DOHH2 (cell line): ENCODE data around the gene MBP.
A peak's percentile ranks its signal among the peaks of the same experiment; 100 is the strongest.

Experiments used
- H3F3A ChIP-seq: fragments of 200-600 bp; sonication (generic), shearing (Covaris generic); 2 replicates; pipeline ENCODE4 v1.6.0; 2016; ENCODE audit warnings: antibody characterized with exemption, mild to moderate bottlenecking; ENCODE audit not compliant: control insufficient read depth, insufficient read depth
- H3K27ac ChIP-seq: fragments of 200-600 bp; sonication (generic); 2 replicates; pipeline ENCODE4 v1.5.1; 2014; ENCODE audit warnings: low read depth, mild to moderate bottlenecking, low read length, moderate library complexity
- H3K27me3 ChIP-seq: fragments of 200-600 bp; sonication (generic); 2 replicates; pipeline ENCODE4 v1.6.1; 2014; ENCODE audit warnings: mild to moderate bottlenecking, low read length, mixed read lengths; ENCODE audit not compliant: control insufficient read depth
- H3K36me3 ChIP-seq: fragments of 200-600 bp; sonication (generic); 2 replicates; pipeline ENCODE4 v1.6.1; 2014; ENCODE audit warnings: mild to moderate bottlenecking, low read length, moderate library complexity, mixed read lengths; ENCODE audit not compliant: control insufficient read depth
- H3K4me1 ChIP-seq: fragments of 200-600 bp; sonication (generic); 2 replicates; pipeline ENCODE4 v1.6.1; 2014; ENCODE audit warnings: mild to moderate bottlenecking, low read length, mixed read lengths; ENCODE audit not compliant: control insufficient read depth
- H3K4me2 ChIP-seq: fragments of 200-600 bp; sonication (generic); 2 replicates; pipeline ENCODE4 v1.6.0; 2014; ENCODE audit warnings: mild to moderate bottlenecking, low read length, moderate library complexity
- H3K4me3 ChIP-seq: fragments of 200-600 bp; sonication (generic); 2 replicates; pipeline ENCODE4 v1.5.1; 2014; ENCODE audit warnings: mild to moderate bottlenecking, low read length, mixed read lengths
- H3K79me2 ChIP-seq: fragments of 200-600 bp; sonication (generic); 2 replicates; pipeline ENCODE4 v1.6.1; 2014; ENCODE audit warnings: mild to moderate bottlenecking, low read length, mixed read lengths; ENCODE audit not compliant: control insufficient read depth
- H3K9me2 ChIP-seq: fragments of 200-600 bp; sonication (generic); replicated peaks from 2 replicates; pipeline ENCODE4 v1.6.1; 2014; ENCODE audit warnings: mild to moderate bottlenecking, low read length, mixed read lengths; ENCODE audit not compliant: control insufficient read depth
- H3K9me3 ChIP-seq: fragments of 200-600 bp; sonication (generic); 2 replicates; pipeline ENCODE4 v1.6.1; 2014; ENCODE audit warnings: antibody characterized with exemption, low read length, mixed read lengths; ENCODE audit not compliant: control insufficient read depth, insufficient read depth
- H4K20me1 ChIP-seq: fragments of 200-600 bp; sonication (generic); 2 replicates; pipeline ENCODE4 v1.6.0; 2014; ENCODE audit warnings: low read depth, mild to moderate bottlenecking, antibody characterized with exemption, low read length, moderate library complexity; ENCODE audit not compliant: control insufficient read depth, insufficient read depth
- CTCF ChIP-seq: fragments of 200-600 bp; sonication (generic); IDR thresholded peaks from one replicate; pipeline ENCODE4 v1.5.1; 2014; ENCODE audit warnings: antibody characterized with exemption, mild to moderate bottlenecking, low read depth, low read length; ENCODE audit not compliant: poor library complexity, severe bottlenecking
- EZH2phosphoT487 ChIP-seq: fragments of 200-600 bp; sonication (generic); IDR thresholded peaks from 2 replicates; pipeline ENCODE4 v1.6.1; 2017; ENCODE audit warnings: borderline replicate concordance, mild to moderate bottlenecking, antibody characterized with exemption, low read length, moderate library complexity, mixed read lengths

Gene MBP

GRCh38 chr18:76960528-76961035 is 172.0 kb downstream of the MBP start:
- H4K20me1 ChIP-seq, result no peaks in the 10 kb centered on the region
- peaks cover 7% of the 10 kb centered on the region; the same call in 1 of the 2 replicates for H3F3A ChIP-seq
- H3K9me3 ChIP-seq, result no peaks in the 10 kb centered on the region
- no peak overlapping the region for H3K4me3 ChIP-seq
- H3K9me2 ChIP-seq, result no peaks in the 10 kb centered on the region
- H3K36me3 ChIP-seq, result peaks cover 57% of the 10 kb centered on the region
- H3K27me3 ChIP-seq, result no peaks in the 10 kb centered on the region
- H3K79me2 ChIP-seq, result peaks cover 11% of the 10 kb centered on the region
- H3K27ac ChIP-seq, result no peak overlapping the region
- peaks cover 51% of the 10 kb centered on the region for H3K4me1 ChIP-seq
- no peak overlapping the region for H3K4me2 ChIP-seq
- TF ChIP-seq CTCF (peak; percentile 38), EZH2phosphoT487 (no peak)

- no peaks in the 10 kb centered on the region for H3K27me3 ChIP-seq
- H4K20me1 ChIP-seq, result no peaks in the 10 kb centered on the region
- TF ChIP-seq CTCF (no peak), EZH2phosphoT487 (no peak)
- H3K4me2 ChIP-seq, result no peak overlapping the region
- no peaks in the 10 kb centered on the region for H3K9me2 ChIP-seq
- peaks cover 41% of the 10 kb centered on the region for H3K4me1 ChIP-seq
- 0 out of 2 replicates have a peak, but pooled peaks cover 7% of the 10 kb centered on the region for H3F3A ChIP-seq
- H3K4me3 ChIP-seq, result no peak overlapping the region
- 0 out of 2 replicates have a peak, but pooled peaks cover 6% of the 10 kb centered on the region for H3K79me2 ChIP-seq
- no peaks in the 10 kb centered on the region for H3K9me3 ChIP-seq
- H3K36me3 ChIP-seq, result peaks cover 49% of the 10 kb centered on the region
- H3K27ac ChIP-seq, result no peak overlapping the region
These were observed 173.0 kb downstream of the MBP start for GRCh38 chr18:76959605-76960004.

GRCh38 chr18:76958692-76959341 is 173.8 kb downstream of the MBP start:
- H3K4me3 ChIP-seq, result no peak overlapping the region
- H3K9me2 ChIP-seq, result no peaks in the 10 kb centered on the region
- no peaks in the 10 kb centered on the region for H4K20me1 ChIP-seq
- H3K27ac ChIP-seq, result no peak overlapping the region
- H3K4me2 ChIP-seq, result no peak overlapping the region
- H3K36me3 ChIP-seq, result peaks cover 49% of the 10 kb centered on the region
- no peak for TF ChIP-seq EZH2phosphoT487
- H3K4me1 ChIP-seq, result peaks cover 33% of the 10 kb centered on the region
- 0 out of 2 replicates have a peak, but pooled peaks cover 6% of the 10 kb centered on the region for H3K79me2 ChIP-seq
- no peaks in the 10 kb centered on the region for H3K9me3 ChIP-seq
- 0 out of 2 replicates have a peak, but pooled peaks cover 2% of the 10 kb centered on the region for H3F3A ChIP-seq
- no peaks in the 10 kb centered on the region for H3K27me3 ChIP-seq
